Measurements from ENCODE around the gene PARD6B.
"Not testable (repeated sequence)": the region's sequence is repeated elsewhere in the genome, so short reads cannot be mapped to it uniquely, and the experiment has no call there.

Gene PARD6B

GRCh38 chr20:50731055-50731929 lies at the start of gene PARD6B:
Gene PARD6B (plus strand): TSS chr20:50731580. CDS start chr20:50731787, 207 bp downstream.
- DNase-seq (ENCODE audit: low spot score): peak; percentile 99

GRCh38 chr20:50682065-50682464 lies 49.3 kb upstream of the PARD6B start:
- no peak for DNase-seq (ENCODE audit: low spot score)

- no peak for DNase-seq (ENCODE audit: low spot score)
Measured at GRCh38 chr20:50682947-50683530, 48.3 kb upstream of the PARD6B start.

- no peak for DNase-seq (ENCODE audit: low spot score)
Measured at GRCh38 chr20:50683570-50683969, 47.8 kb upstream of the PARD6B start.

- DNase-seq (ENCODE audit: low spot score): no peak
Measured at GRCh38 chr20:50686821-50687220, 44.6 kb upstream of the PARD6B start.

GRCh38 chr20:50688256-50688975 lies 43.0 kb upstream of the PARD6B start:
- no peak for DNase-seq (ENCODE audit: low spot score)

- no peak for DNase-seq (ENCODE audit: low spot score)
Measured at GRCh38 chr20:50689864-50690649, 41.3 kb upstream of the PARD6B start.

GRCh38 chr20:50690650-50691572 lies 40.5 kb upstream of the PARD6B start, which contains the start of gene RIPOR3:
Gene RIPOR3 (minus strand): TSS chr20:50691542. CDS start chr20:50691128, 414 bp downstream.
- DNase-seq (ENCODE audit: low spot score): peak; percentile 70

GRCh38 chr20:50691573-50692551 lies 39.5 kb upstream of the PARD6B start:
- DNase-seq (ENCODE audit: low spot score): no peak

- DNase-seq (ENCODE audit: low spot score): no peak
Measured at GRCh38 chr20:50692552-50692933, 38.8 kb upstream of the PARD6B start.

GRCh38 chr20:50693001-50693400 lies 38.4 kb upstream of the PARD6B start:
- no peak for DNase-seq (ENCODE audit: low spot score)

- DNase-seq (ENCODE audit: low spot score): no peak
Measured at GRCh38 chr20:50694379-50695134, 36.8 kb upstream of the PARD6B start.

GRCh38 chr20:50695135-50695872 lies 36.1 kb upstream of the PARD6B start:
- no peak for DNase-seq (ENCODE audit: low spot score)

GRCh38 chr20:50698255-50698654 lies 33.1 kb upstream of the PARD6B start:
- DNase-seq (ENCODE audit: low spot score): not testable (repeated sequence)

GRCh38 chr20:50699688-50700087 lies 31.7 kb upstream of the PARD6B start:
- no peak for DNase-seq (ENCODE audit: low spot score)

- DNase-seq (ENCODE audit: low spot score): no peak
Measured at GRCh38 chr20:50701041-50701963, 30.1 kb upstream of the PARD6B start.
